HG02943 (cell line): Measurements from ENCODE around the gene TMED5.
"Not testable (repeated sequence)": the region's sequence is repeated elsewhere in the genome, so short reads cannot be mapped to it uniquely, and the experiment has no call there.

Source experiments
- ATAC-seq: cut with Tn5 transposase; IDR thresholded peaks from one replicate; pipeline ENCODE4 v1.9.1; 2021; ENCODE audit warnings: mild to moderate bottlenecking, low read depth, moderate library complexity; ENCODE audit not compliant: unreplicated experiment

TMED5 gene

DNA sequence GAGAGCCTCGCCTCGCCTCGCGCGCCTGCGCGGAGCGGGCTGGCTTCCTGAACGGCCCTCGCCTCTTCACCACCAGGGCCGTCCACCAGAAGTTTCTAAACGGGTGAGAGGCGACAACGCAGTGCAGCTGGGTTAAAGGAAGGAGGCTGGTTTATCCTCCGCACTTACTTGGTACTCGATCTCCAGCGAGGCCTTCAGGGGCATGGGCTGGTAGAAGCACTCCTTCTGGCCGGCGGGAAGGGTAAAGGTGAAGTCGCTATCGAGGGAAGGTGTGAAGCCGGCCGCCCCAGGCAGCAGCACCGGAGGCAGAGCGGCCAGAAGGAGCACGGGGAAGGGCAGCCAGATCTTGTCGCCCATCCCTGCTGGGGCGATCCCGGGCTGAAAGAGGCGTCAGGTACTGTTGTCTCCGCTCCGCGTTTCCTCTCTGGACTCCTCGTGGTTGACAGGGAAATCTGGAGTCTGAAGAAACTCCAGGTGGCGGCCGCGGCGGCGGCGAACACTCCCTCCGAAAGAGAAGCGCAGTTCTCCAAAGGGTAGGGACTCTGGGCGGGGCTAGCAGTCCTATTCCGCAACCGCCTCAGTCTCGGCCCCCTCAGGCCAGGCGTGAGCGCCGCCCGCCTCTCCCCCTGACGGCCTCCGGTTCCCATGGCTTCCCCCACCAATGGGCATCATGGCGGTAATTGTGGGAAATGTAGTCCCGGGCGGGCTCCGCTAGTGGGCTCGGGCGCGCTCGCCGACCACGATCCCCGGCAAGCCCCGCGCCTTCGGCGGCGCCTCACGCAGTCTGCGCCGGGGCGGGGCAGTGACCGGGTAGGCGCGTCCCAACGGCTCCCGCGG lies at the start of gene TMED5:
Gene TMED5, minus strand, starts transcription at position 528 of the 837 bp plus-strand sequence. Its CDS starts 171 bp downstream, at position 357.
- peak; percentile 86 for ATAC-seq

DNA sequence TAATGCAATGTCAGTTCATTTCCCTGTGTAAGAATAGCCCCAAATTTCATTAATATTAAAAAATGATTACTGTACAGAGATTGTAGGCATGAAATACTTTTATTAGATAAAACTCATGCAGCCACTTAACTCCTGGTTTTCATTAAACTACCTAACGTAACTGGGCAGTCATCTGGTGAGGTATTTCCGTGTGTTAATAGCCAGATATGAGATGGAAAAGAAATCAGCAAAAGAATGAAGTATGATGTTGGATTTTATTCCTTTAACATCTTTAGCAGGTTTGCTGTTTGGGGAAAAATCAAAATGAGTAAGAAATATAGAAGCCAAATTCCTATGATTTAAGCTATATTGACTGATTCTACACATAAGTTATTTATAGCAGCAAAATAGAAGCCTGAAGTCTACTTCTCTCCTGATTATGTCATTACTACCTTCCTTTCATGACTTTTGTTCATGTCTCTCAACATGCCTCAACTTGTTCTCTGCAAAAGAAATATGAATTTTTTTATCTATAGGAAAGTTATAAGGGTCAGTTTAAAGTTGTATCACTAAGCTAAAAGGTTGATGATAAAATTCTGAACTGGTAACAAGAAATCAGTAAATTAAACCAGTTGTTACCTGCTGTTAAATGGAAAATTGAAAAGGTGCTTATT lies 42.9 kb upstream of the TMED5 start:
- ATAC-seq: no peak

DNA sequence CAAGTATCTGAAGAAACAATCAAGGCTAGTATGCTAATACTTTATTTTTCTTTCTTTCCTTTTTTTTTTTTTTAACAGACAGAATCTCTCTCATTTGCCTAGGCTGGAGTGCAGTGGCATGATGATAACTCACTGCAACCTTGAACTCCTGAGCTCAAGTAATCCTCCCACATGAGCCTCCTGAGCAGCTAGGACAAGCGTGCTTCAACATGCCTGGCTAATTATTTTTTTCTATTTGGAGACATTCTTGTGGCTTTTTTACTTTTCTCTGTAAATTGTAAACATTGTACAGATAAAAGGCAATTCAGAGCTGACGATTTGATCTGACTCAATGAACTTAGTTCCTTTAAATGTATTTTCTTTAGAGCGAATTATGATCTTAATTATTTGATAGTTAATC lies 41.7 kb upstream of the TMED5 start:
- no peak for ATAC-seq

DNA sequence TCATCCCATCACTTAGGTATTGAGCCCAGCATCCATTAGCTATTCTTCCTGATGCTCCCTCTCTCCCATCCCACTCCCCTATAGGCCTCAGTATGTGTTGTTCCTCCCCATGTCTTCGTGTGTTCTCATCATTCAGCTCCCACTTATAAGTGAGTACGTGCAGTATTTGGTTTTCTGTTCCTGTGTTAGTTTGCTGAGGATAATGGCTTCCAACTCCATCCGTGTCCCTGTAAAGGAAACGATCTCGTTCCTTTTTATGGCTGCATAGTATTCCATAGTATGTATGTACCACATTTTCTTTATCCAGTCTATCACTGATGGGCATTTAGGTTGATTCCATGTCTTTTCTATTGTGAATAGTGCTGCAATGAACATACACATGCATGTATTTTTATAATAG lies 40.5 kb upstream of the TMED5 start:
- ATAC-seq: not testable (repeated sequence)

DNA sequence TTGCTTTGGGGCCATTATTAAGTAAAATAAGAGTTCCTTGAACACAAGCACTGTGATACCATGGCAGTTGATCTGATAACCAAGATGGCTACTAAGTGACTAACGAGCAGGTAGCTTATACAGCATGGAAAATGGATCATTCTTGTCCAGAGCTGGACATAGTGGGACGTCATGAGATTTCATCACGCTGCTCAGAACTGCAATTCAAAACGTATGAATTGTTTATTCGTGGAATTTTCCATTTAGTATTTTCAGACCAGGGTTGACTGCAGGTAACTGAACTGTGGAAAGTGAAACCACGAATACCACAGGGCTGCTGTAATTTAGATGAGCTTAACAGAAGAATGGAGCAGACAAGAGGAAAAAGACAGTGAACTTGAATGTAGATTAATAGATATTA lies 39.2 kb upstream of the TMED5 start:
- no peak for ATAC-seq

DNA sequence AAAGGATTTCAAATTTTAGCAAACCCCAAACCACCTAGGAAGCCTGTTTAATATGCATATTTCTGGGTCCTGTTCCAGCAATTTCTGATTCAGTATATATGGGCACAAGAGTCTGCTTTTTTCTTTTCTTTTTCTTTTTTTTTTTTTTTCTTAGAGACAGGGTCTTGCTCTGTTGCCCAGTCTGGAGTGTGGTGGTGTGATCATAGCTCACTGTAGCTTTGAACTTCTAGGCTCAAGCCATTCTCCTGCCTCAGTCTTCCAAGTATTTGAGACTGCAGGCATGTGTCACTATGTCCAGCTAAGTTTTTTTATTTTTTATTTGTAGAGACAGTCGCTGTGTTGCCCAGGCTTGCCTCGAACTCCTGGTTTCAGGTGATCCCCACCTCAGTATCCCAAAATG lies 35.1 kb upstream of the TMED5 start:
- no peak for ATAC-seq

DNA sequence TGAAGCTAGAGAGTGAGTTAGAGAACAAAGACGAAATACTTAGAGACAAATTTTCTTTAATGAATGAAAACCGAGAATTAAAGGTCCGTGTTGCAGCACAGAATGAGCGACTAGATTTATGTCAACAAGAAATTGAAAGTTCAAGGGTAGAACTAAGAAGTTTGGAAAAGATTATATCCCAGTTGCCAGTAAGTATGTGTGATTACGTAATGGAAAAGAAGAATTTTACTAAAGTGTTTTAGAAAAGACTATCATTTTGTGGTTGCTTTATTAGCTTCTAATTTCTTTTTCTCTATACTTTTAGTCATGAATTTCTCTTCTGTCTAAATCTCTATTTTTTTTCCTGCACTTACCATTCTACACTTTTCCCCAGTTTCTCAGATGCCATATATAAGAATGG lies 27.0 kb upstream of the TMED5 start:
- no peak for ATAC-seq

DNA sequence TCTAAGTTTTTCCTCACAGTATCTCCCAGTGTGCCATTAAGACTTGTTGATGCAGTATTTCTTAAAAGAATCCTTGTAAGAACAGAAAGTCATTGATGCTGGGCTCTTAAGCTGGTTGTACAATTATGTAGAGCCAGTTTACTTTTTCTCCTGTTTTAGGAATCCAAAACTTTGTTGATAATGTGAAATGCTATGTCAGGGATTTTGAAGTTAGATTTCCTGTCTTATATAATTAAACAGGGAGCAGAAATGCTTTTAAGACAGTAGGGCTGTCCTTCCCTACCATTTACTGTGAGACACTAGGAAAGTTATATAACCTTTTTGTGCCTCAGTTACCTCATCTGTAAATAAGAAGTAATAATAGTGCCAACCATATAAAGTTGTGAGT lies 26.3 kb upstream of the TMED5 start:
- no peak for ATAC-seq

DNA sequence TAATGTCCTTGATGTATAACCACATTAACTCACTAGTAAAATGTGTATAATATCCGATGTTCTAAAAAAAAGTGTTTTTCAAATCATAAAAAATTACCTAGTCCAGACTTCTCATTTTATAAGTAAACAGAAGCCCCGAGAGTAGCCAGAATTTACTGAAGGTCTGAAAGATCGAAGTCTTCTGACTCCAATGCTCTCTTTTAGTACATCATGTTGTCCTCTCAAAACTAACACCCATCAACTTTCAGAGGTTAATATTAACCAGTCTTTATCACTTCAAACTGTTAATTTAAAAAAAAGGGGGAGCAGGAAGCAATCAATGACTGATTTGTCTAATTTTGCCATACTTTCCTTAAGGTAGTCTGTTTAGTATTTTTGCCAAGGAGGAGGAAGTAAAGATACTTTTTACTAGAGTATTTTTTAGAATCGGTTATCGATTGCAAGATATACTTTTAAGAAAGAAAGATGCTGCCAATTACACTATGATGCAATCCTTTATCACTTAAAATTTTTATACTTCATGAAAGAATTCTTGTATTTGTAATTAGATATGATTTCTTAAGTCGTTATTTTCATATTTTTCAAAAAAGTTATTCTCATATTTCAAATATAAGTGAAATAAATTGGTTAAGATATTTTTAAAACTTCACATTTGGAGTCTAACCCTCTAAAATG lies 25.8 kb upstream of the TMED5 start:
- no peak for ATAC-seq

DNA sequence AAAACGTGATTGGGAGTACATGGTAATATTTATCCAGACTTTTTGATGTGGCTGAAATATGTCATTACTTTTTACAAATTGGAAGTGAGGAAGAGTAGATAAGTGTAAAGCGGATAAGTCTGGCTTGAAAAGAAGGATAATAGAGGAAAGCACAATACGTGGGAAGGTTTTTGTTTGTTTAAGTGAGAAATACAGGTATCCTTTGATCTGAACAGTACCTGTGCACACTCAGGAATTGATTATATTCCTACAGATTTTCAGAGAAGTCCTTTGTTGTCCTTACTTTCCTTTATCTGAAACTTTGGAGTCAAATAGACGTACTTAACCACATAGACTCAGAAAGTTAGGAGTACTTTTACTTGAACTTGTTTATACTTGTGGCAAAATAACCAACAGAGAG lies 20.5 kb upstream of the TMED5 start:
- no peak for ATAC-seq

DNA sequence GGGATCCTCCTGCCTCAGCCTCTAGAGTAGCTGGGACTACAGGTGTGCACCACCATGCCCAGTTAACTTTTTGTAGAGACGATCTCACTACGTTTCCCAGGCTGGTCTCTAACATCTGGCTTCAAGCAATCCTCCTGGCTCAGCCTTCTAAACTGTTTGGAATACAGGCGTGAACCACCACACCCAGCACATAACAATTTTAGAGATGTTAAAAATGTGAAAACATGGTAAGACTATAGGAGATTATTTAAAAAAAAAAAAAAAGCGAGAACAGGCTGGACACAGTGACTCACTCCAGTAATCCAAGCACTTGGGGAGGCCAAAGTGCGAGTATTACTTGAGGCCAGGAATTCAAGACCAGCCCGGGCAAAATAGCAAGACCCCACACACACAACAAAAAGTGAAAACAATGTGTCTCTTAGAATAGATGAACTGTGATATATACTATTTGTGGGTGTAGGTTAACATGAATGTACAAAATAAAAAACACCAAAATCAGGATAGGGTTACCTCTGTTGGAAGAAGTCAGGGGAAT lies 19.9 kb upstream of the TMED5 start:
- ATAC-seq: no peak

DNA sequence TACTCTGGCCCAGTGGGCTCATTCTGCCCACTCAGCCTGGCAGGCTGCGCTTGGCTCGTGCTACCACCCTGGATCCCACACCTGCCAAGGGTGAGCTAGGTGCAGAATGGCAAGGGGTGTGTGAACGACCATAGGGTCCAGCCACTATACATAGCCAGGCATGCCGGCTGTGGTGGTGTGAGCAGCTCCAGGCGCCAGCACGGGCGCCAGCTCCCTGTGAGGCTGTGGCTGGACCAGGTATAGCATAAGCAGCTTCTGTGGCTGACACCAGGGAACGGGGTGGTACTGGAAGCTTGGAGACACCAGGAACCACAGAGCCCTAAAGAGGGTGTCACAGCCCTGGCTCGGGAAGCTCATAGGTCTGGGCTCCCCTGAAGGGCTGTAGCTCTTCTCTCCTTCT lies 18.9 kb upstream of the TMED5 start:
- ATAC-seq: no peak

DNA sequence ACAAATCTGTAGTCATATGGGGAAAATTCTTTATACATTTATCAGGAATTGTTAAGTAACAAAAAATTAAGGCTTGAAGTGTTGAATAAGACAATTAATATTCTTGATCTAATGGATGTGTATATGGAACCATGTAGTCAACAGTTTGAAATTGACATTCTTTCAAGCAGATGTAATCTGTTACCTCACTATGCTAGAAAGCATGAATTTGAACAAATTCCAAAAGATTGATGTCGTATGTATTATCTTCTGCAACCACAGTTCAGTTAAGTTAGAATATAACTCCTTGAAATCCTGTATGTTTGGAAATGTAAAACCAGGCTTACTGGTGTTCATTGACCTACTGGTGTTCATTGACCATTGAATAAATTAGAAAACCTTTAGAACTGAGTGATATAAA lies 16.4 kb upstream of the TMED5 start:
- no peak for ATAC-seq

DNA sequence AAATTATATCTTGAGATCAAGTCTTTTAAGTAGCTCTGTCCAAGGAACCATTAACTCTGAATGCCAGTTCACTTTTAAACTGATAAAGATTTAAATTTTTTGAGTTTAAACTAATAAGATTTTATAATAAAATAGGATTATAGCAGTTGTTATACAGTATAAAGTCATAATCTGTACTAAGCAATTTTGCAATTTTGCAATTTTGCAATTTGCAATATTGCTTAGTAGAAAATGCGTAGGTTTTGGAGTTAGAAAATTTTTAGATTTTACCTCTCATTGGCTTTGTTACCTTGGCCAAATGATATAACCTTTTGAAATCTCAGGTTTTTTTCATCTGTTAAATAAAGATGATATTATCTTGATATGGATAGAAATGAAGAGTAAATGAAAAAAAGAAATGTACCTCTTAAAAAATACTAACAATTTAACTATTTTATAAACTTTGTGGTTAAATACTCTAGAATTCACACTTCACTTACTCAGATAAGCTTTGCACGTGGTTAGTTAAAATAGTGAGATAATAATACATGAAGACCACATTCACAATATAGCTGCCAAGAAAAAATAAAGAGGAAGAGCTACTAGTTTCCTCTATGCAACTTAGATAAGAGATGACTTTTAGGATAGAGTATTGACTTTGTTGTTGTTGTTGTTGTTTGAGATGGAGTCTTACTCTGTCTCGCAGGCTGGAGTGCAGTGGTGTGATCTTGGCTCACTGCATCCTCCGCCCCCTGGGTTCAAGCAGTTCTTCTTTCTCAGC lies 14.2 kb upstream of the TMED5 start:
- ATAC-seq: no peak

DNA sequence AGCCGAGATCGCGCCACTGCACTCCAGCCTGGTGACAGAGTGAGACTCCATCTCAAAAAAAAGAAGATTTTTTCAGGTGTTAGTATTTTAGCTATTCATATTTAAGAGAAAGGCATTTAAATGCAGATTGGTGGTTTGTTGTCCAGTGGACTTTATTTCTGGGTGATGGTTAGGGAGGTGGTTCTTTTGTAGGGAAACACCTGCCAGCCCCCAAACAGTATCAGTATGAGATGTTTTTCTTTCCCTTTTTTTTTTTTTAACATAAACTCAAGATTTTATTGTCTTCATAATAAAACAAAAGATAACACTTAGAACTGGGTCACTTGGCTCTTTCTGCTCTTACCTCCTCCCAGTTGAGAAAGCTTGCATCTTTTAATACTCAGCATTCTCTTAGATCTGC lies 10.2 kb upstream of the TMED5 start:
- ATAC-seq: no peak

DNA sequence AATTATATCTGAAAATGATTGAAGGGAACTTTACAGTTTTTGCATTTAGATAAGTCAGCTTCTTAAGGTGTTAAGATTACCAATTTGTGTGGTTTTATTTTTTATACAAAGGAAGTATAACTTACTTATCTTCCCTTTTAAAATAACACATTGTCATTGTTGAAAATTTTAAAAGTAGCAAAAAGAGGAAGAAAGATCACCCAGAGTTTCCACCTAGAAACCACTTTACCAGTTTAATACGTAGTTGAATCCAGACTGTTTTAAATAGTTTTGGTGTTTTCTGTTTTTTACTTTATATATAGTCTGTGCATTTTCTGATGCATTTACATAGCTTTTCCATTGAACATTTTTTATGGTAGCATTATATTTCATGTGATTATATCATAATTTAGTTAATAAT lies 6.5 kb upstream of the TMED5 start:
- no peak for ATAC-seq

DNA sequence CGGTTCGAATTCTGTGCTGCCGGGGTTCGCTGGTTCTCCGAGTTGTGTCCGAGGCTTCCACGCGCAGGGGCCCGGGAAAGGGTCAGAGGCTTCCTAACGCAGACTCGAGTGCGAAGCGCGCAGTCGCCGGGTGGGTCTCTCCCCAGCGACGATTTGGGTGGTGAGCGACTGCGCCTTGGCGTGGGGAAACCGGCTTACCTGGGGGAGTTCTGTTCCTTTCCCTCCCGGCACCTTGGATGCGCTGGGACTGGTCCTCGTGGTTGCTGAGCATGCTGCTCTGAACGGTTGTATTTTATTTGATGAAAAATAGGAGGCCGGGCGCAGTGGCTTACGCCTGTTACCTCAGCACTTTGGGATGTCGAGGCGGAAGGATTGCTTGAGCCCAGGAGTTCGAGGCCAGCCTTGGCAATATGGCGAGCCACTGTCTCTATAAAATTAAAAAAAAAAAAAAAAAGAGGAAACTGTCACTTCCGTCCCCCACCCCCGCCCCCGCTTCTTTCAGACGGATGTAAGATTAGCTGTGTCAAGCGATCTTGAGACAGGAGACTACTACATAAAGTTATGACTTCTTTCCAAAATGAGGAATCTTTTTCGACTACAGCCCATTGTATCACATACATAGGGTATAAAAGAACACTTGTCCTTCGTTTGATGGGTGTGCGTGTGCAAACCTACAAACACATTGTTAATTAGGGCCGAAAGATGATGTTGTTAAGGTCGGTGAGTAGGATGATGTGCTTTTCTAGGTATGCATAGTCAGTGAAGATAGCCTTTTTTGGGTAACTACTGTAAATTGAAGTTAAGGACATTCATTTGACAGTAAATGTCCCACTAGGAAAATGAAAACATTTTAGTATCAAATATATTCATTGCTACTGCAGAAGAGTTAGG lies 755 bp upstream of the TMED5 start, which contains the start of gene CCDC18:
Gene CCDC18, plus strand, starts transcription at position 2 of the 891 bp plus-strand sequence. CDS start 2,638 bp downstream, outside the sequence.
- peak; percentile 20 for ATAC-seq

DNA sequence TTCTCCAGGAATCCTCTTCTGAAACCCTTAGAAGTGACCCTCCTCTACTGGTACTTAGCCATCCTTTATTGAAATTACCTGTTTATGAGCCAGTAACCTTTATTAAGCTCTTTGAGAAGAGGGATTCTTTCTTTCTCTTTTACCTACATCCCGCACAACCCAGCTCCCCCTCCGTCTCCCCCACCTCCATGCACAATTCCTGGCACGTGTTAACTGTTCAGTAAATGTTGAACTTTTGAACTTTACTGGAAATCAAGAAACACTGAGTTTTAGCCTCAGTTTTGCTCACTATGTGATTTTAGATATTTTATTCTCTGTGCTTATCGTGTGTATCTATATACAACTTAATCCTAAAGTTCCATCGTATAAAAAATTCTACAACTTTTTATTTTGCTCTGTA lies 1.8 kb downstream of the TMED5 start:
- ATAC-seq: no peak

DNA sequence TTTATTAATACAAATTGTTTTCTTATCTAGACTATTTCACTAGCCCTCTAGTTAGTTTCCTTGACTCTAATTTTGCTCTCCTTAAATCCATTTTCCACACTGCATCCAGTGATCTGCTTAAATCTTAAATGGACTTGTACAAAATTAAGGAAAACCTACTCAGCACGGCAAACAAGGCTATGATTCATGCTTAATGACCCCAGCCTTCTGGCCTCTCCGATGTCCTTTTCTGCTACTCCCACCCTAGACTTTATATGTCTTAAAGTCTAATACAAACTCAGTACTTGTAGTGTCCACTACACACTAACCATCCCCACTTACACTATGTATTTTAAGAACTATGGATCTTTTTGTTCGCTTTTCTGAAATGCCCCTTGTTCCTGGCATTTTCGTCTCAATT lies 2.2 kb downstream of the TMED5 start:
- no peak for ATAC-seq
